ENCODE measurements around the gene ETV3L.

ETV3L gene

DNA sequence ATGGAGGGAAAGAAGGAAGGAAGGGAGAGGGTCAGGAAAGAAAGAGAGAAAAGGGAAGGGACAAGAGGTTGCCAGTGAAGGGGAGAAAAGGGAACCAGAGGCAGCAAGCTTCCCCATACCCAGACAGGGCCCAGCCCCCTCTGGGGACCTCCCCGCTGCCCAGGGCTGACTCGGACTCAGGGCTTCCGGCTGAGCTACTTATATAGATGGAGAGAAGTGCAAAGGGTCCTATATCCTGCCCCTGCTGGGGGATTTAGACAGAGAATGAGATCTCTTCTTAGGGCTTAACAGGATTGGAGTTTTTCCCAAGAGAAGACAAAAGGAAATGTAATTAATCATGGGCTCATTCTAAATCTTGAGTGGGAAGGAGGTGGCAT lies at the start of gene ETV3L:
ETV3L (minus strand) TSS at position 176 of the 377 bp plus-strand sequence. CDS start 285 bp downstream, outside the sequence.
- no peak for DNase-seq (ENCODE audit: low read depth in 3 of 3, low spot score in 1 of 3)

DNA sequence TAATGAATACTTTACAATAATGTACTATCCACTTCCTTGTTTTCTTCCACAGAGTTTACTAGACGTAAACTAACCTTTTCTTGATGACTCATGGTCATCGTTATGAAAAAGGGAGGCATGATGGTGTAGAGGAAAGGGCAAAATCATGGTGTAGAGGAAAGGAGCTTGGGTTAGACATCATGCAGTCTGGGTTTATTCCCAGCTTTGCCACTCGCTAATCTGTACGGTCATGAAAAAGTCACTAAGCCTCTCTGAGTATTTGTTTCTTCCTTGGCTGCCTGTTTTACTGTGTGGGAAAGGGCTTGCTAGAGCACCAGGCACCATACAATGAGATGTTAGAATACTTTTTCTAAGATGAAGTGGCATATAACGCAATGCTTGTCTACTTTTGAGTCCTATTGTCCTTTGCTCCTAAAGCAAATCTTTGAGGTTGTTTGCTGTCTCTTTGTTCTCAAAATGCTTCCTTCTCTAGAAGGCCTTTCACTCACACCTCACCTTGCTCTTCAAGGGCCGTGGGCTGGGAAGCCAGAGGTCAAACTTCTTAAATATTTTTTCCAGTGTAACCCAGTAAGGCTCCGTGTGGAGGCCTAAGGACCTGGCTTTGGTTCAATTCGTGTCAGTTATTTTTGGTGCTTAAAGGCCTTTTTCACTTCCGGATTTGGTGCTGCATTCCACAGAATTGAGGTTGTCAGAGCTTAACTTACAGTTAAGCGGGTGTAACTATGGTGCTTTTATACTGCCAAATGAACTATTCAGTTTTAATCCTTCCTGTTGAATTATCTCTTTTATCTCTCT lies 48.5 kb upstream of the ETV3L start:
- no peak for DNase-seq (ENCODE audit: low read depth in 3 of 3, low spot score in 1 of 3)

DNA sequence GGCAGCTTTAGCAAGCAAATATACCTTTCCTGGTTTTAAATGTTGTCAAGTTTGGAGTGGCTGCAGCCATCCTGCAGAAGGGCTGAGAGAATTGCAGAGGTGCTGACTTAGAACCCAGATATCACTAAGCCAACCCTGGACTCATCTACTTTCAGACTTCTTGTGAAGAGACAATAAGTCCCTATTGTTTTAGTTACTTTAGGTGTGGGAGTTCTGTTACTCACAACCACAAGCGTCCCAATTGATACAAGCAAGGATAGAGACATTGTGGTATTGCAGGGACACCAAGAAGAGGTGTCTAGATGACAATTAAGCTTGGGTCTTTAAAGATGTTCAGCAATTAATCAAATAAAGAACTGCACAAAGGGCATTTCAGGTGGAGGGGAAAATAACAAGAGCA lies 47.4 kb upstream of the ETV3L start:
- no peak for DNase-seq (ENCODE audit: low read depth in 3 of 3, low spot score in 1 of 3)

GRCh38 chr1:157146244-157146643 lies 46.6 kb upstream of the ETV3L start:
- DNase-seq (ENCODE audit: low read depth in 3 of 3, low spot score in 1 of 3), result no peak

GRCh38 chr1:157145076-157145475 lies 45.5 kb upstream of the ETV3L start:
- no peak for DNase-seq (ENCODE audit: low read depth in 3 of 3, low spot score in 1 of 3)

DNA sequence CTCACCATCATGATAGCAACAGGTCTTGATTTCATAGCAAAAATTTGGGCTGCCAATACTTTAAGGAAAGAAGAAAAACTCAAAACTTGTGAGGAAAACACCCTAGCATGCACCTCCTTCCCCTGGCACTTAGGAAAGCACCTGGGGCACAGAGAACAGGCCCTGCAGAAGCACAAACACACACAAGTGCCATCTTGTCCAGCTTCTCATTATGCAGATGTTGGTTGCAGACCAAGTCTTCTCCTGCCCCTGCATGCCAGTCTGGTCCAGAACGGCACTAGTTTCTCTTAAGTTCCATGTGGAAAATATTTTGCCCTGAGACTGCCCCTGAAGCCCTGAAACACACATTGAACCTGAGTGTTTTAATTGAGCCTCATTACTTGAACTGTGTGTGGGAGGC lies 44.9 kb upstream of the ETV3L start:
- no peak for DNase-seq (ENCODE audit: low read depth in 3 of 3, low spot score in 1 of 3)

DNA sequence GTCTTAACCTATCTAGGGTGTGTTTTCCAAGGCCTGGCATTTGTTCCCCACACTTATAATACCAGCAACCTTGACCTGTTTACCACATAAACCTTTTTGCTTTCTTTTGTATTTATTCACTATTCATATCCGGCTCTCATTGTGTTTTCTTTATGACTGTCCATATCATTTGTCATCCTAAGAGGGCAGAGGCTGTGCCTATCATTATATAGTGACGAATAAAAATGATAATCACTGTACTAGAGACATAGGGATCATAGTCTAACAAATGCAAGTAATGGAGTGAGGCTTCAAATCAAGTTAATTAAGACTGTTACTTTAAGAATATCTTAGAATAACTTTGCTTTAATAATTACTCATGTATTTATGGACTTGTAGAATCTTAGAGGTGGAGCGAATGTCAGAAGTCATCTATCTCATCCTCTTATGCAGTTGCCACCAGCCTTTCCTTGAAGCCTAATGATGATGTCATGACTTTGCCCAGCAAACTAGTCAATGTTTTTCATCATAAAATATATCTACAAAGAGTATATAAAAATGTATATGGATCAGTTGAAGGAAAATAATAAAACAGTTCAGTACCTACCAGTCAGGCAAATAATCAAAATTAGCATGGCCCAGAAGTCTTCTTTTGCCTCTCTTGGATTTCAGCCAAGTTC lies 43.3 kb upstream of the ETV3L start:
- DNase-seq (ENCODE audit: low read depth in 3 of 3, low spot score in 1 of 3), result no peak

- no peak for DNase-seq (ENCODE audit: low read depth in 3 of 3, low spot score in 1 of 3)
Observed at GRCh38 chr1:157142201-157142600, 42.6 kb upstream of the ETV3L start.

DNA sequence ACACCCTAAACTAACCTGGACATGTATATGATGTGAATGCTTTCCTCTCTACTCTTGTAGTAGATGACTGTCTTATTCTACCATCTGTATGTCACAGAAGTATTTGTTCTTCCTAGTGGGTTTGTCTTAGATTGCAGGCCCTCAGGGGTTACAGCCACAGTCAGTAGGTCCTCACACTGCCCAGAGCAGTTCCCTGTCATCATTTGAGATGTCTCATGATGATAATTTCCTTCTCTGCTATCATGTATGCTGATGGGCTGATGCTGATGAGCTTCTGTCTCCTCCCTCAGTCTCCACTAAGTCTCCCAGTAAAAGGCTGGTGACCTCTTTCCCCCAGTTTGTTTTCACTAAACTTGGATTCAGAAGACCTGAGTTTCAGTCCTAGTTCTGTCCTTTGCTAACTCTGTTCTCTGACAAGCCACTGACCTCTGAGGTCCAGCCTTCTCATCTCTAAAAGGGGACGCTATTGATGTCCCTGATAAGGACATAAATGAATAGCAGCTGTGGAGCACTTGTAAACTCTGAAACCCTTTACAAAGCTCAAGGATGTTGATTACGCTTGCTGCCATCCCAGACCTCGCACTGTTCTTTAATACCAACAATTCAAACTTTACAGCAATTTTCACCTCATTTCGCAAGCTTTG lies 41.7 kb upstream of the ETV3L start:
- DNase-seq (ENCODE audit: low read depth in 3 of 3, low spot score in 1 of 3), result no peak

DNA sequence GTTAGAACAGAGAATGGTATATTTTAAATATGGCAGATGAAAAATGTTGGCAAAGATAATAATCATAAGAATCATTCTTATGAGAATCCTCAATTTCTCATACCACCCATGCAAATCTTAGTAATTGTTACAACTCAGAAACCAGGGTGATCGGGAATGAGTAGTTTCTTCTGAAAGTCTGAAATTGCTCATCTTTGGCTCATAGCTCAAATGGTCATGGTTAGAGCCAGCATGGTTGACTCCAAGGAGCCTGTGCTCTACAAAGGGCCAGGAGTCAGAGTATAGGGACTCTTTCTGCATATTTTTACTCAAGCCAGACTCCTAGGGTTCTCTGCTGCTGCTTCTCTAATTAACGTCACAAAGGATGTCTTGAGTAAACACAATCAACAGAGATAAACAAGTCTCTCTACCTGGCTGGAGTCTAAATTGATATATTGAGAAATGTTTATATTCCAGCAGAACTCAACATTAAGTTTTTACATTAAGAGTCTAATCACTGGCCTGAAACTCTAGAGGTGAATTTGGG lies 40.5 kb upstream of the ETV3L start:
- no peak for DNase-seq (ENCODE audit: low read depth in 3 of 3, low spot score in 1 of 3)

- DNase-seq (ENCODE audit: low read depth in 3 of 3, low spot score in 1 of 3), result no peak
Observed at GRCh38 chr1:157139052-157139715, 39.6 kb upstream of the ETV3L start.

DNA sequence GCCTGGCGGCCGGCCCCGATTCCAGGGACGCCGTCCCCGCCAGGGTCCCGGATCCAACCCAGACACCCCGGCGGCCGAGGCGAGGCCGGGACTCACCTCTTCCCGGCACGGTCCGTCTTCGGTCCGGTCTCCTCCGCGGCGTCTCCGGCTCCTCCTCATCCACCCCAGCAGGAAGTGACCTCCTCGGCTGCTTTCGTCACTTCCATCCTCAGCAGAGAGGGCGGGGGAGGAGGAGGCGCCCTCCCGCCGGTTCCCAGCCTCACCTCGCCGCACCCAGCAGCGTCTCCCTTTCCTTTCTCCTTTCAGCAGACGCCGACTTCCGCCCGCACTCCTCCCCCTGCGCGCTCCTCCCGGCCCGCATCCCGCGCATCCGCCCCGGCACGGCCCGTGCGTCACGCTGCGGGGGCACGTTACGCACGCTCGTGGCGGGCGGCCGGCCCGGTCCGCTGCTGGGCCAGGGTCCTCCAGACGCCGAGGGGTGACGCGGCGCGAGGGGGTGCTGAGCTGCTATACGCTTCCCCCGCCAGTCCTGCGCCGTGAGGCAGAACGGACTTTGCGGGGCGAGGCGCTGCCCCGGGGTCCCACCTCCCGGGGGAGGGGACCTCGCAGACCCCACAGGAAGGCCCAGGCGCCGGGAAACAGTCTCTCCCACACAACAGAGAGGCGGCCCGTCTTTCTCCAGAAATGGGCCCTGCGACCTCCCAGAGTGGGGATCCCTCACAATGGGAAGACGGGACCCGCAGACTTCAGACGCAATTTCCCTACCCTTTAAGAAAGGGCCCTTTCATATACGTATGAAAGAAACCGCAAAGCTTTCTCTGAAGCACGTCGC lies 38.8 kb upstream of the ETV3L start, which contains the start of gene ETV3:
ETV3 (minus strand) TSS at position 176 of the 832 bp plus-strand sequence. CDS start 2,043 bp downstream, outside the sequence.
- DNase-seq (ENCODE audit: low read depth in 3 of 3, low spot score in 1 of 3), result peak; percentile 54 to 60 (median 59)

- DNase-seq (ENCODE audit: low read depth in 3 of 3, low spot score in 1 of 3), result no peak
Observed at GRCh38 chr1:157137408-157138219, 38.0 kb upstream of the ETV3L start.

DNA sequence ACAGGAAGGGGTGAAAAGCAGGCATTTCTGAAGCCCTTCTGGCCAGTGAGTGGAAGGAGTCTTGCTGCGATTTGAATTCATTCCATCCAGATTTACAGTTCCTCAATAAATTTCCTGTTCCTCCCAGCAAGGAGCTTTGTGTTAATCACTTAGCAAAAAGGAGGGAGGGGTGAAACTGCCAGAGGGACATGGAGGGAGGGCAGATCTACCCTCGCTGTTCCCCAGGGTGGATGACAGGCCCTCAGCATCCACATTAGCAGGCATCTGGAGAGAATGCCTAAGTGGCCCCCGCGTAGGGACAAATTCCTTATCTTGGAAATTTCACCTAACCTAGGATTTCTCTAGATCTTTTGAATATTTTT lies 37.4 kb upstream of the ETV3L start:
- DNase-seq (ENCODE audit: low read depth in 3 of 3, low spot score in 1 of 3), result no peak

GRCh38 chr1:157136133-157136532 lies 36.5 kb upstream of the ETV3L start:
- no peak for DNase-seq (ENCODE audit: low read depth in 3 of 3, low spot score in 1 of 3)

GRCh38 chr1:157135646-157136045 lies 36.0 kb upstream of the ETV3L start:
- DNase-seq (ENCODE audit: low read depth in 3 of 3, low spot score in 1 of 3), result no peak

GRCh38 chr1:157135070-157135469 lies 35.5 kb upstream of the ETV3L start:
- no peak for DNase-seq (ENCODE audit: low read depth in 3 of 3, low spot score in 1 of 3)

GRCh38 chr1:157134442-157134841 lies 34.8 kb upstream of the ETV3L start:
- DNase-seq (ENCODE audit: low read depth in 3 of 3, low spot score in 1 of 3), result no peak

GRCh38 chr1:157133426-157133825 lies 33.8 kb upstream of the ETV3L start:
- no peak for DNase-seq (ENCODE audit: low read depth in 3 of 3, low spot score in 1 of 3)

Measured in stimulated activated CD4-positive, alpha-beta T cell treated with anti-CD3 and anti-CD28 coated beads, TNF-alpha, amount 100 ng/mL, for 1 hour (primary cell).